ENCODE measurements around the gene IFT52.

GRCh38 chr20:43542161-43542560, 48.6 kb upstream of the IFT52 start:
- TF ChIP-seq POLR2AphosphoS5 (IDR thresholded peaks at IDR 0.05) (no peak), POLR2A (IDR thresholded peaks at IDR 0.05) (no peak), CTCF (IDR thresholded peaks at IDR 0.05) (no peak), EP300 (IDR thresholded peaks at IDR 0.05) (no peak)
